B cell (primary cell): ENCODE measurements around the gene EGFR. TPM values are rescaled to one million over a fixed set of nuclear protein-coding genes. Genes with fewer than 3 reads are reported as not detected.

Experiments used
- ATAC-seq: fragments of 200-7000 bp; cut with Tn5 transposase; one replicate; pipeline ENCODE4 v1.10.0; 2021; ENCODE audit warnings: low read depth, mild to moderate bottlenecking, moderate number of reproducible peaks, moderate library complexity
- CTCF ChIA-PET: fragments of 350-600 bp; sonication (Branson Sonifier 250); formaldehyde crosslinking; loops from one replicate; lab custom pipeline; 2021; ENCODE audit warnings: antibody characterized with exemption, inconsistent platforms; lab: Charles Lee
- POLR2A ChIA-PET: fragments of 350-600 bp; sonication (Branson Sonifier 250); formaldehyde crosslinking; loops from one replicate; lab custom pipeline; 2021; ENCODE audit warnings: antibody characterized with exemption; lab: Charles Lee
- DNase-seq: peaks from one replicate; pipeline ENCODE4 v3.0.0; 2013
- H2AFZ ChIP-seq: 2 replicates; pipeline ENCODE4 v1.6.1; 2012; ENCODE audit warnings: mild to moderate bottlenecking, low read depth, low read length; ENCODE audit not compliant: insufficient read depth, poor library complexity, severe bottlenecking
- H3K27ac ChIP-seq, 2 donors: 1 replicate in 1 of 2; 2 replicates in 1 of 2; pipeline ENCODE4 v1.5.1; 2012 to 2013; ENCODE audit warnings: low read length in 2 of 2, mild to moderate bottlenecking in 2 of 2, moderate library complexity in 1 of 2
- H3K27me3 ChIP-seq, 4 experiments: fragments of 200-600 bp in 1 of 4; sonication (generic) in 1 of 4; replicated peaks in 1 of 4; 1 replicate in 2 of 4; 2 replicates in 2 of 4; pipeline versions ENCODE4 v1.6.1 to v1.7.0; 2013 to 2016; ENCODE audit warnings: low read length in 3 of 4, mild to moderate bottlenecking in 2 of 4, mixed read lengths in 1 of 4, moderate library complexity in 1 of 4; ENCODE audit not compliant: insufficient read depth in 4 of 4, control insufficient read depth in 3 of 4; ENCODE audit errors: control extremely low read depth in 1 of 4
- H3K36me3 ChIP-seq, 2 experiments: replicated peaks in 1 of 2; 1 replicate in 1 of 2; 2 replicates in 1 of 2; pipeline versions ENCODE4 v1.6.1 to v1.7.1; 2013; ENCODE audit warnings: low read length in 1 of 2; ENCODE audit not compliant: insufficient read depth in 2 of 2, control insufficient read depth in 1 of 2; ENCODE audit errors: control extremely low read depth in 1 of 2, extremely low read depth in 1 of 2
- H3K4me1 ChIP-seq, 2 donors: fragments of 200-600 bp in 1 of 2; sonication (generic) in 1 of 2; 1 replicate in 1 of 2; 2 replicates in 1 of 2; pipeline versions ENCODE4 v1.5.1 to v1.6.1; 2013 to 2017; ENCODE audit warnings: low read length in 2 of 2; ENCODE audit not compliant: control insufficient read depth in 2 of 2, insufficient read depth in 2 of 2
- H3K4me2 ChIP-seq: replicated peaks from 2 replicates; pipeline ENCODE3; 2012; ENCODE audit warnings: mild to moderate bottlenecking, low read depth, low read length; ENCODE audit not compliant: poor library complexity, severe bottlenecking
- H3K4me3 ChIP-seq, 5 experiments: fragments of 200-600 bp in 1 of 5; sonication (generic) in 1 of 5; 1 replicate in 3 of 5; 2 replicates in 2 of 5; pipeline versions ENCODE4 v1.5.1 to v1.7.0; 2011 to 2016; ENCODE audit warnings: low read length in 4 of 5, mild to moderate bottlenecking in 4 of 5, low read depth in 2 of 5, control low read depth in 1 of 5, moderate library complexity in 1 of 5; ENCODE audit not compliant: insufficient read depth in 1 of 5; ENCODE audit errors: control extremely low read depth in 1 of 5, extremely low read depth in 1 of 5
- H3K79me2 ChIP-seq: fragments of 200-600 bp; sonication (generic); one replicate; pipeline ENCODE4 v1.6.0; 2016; ENCODE audit warnings: low read length; ENCODE audit not compliant: control insufficient read depth, insufficient read depth
- H3K9ac ChIP-seq: fragments of 200-600 bp; sonication (generic); 2 replicates; pipeline ENCODE4 v1.6.1; 2017; ENCODE audit warnings: mild to moderate bottlenecking, low read length, moderate library complexity
- H3K9me3 ChIP-seq, 3 donors: one replicate each; pipeline versions ENCODE4 v1.6.1 to v1.7.1; 2013; ENCODE audit warnings: low read length in 2 of 3; ENCODE audit not compliant: control insufficient read depth in 2 of 3, insufficient read depth in 1 of 3; ENCODE audit errors: control extremely low read depth in 1 of 3
- H4K20me1 ChIP-seq: 2 replicates; pipeline ENCODE4 v1.6.0; 2012; ENCODE audit warnings: mild to moderate bottlenecking, low read length; ENCODE audit not compliant: insufficient read depth, control insufficient read depth, poor library complexity, severe bottlenecking
- H3K27ac Mint-ChIP-seq: one replicate; pipeline ENCODE4 v1.8.0; 2021; ENCODE audit warnings: mixed read lengths
- H3K27me3 Mint-ChIP-seq: one replicate; pipeline ENCODE4 v1.8.0; 2021; ENCODE audit warnings: mixed read lengths
- H3K4me1 Mint-ChIP-seq: one replicate; pipeline ENCODE4 v1.8.0; 2021; ENCODE audit warnings: mixed read lengths
- H3K4me3 Mint-ChIP-seq: one replicate; pipeline ENCODE4 v1.8.0; 2021; ENCODE audit warnings: mixed read lengths
- H3K9me3 Mint-ChIP-seq: one replicate; pipeline ENCODE4 v1.8.0; 2022; ENCODE audit warnings: mixed read lengths; ENCODE audit not compliant: insufficient read depth
- EZH2 ChIP-seq: IDR thresholded peaks from 2 replicates; pipeline ENCODE4 v1.6.1; 2012; ENCODE audit warnings: borderline replicate concordance, low read depth, mild to moderate bottlenecking, moderate library complexity, low read length; ENCODE audit not compliant: insufficient read depth, poor library complexity, severe bottlenecking
- WGBS: methylation state at CpG from one replicate; pipeline ENCODE4 v1.1.5; 2013; ENCODE audit warnings: missing lambda C conversion rate; ENCODE audit not compliant: insufficient coverage; 5-methylcytosine and 5-hydroxymethylcytosine counted together
- intact Hi-C: fragments of 100-400 bp; cut with micrococcal nuclease; formaldehyde crosslinking; loops from one replicate; pipeline ENCODE4 v1.10.0; 2022
- polyA plus RNA-seq: library from polyadenylated mRNA; depleted of rRNA; stranded (reverse); fragments of >200 nt; gene quantifications from 2 replicates; pipeline ENCODE4 v1.2.3, GENCODE V29; 2012
- total RNA-seq, 2 donors: library from RNA; stranded (reverse); fragments of 120-200 nt in 1 of 2; gene quantifications; 1 replicate in 1 of 2; 2 replicates in 1 of 2; pipeline versions ENCODE4 v1.2.3 to v1.2.4, GENCODE V29; 2013 to 2022
- TF ChIP-seq, protein P1 (sequence below): fragments of 200-600 bp; IDR thresholded peaks from one replicate; pipeline ENCODE4 v1.8.0; 2022; ENCODE audit warnings: antibody characterized with exemption, mild to moderate bottlenecking

Gene EGFR
- total and polyA plus RNA-seq, 2 donors (not counting 1 experiment from before 2014, with no cell fraction given), result not detected

DNA sequence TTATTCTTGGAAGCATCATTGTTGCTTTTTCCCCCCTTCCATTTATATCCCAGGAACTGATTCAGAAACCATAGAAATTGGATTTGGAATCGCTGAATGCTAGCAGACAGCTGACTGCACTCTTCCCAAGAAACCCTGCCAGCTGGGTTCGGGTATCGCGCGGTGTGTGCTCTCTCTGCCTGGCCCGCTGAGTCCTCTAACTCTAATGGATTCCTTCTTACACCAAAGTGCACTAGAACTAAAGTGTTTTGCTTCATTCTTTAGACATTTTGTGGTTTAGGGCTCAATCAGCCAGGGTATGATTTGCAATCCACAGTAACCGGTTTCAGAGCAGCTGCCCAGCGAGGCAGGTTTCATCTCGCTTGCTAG lies 92.2 kb downstream of the EGFR start:
- intact Hi-C loops, result no loop called here
- no peak overlapping the region for H3K27ac Mint-ChIP-seq
- ChIA-PET POLR2A (no interaction called here), CTCF (no interaction called here)
- no peak for DNase-seq
- H3K9me3 Mint-ChIP-seq, result no peaks in the 10 kb centered on the region
- H3K9ac ChIP-seq, result no peak overlapping the region
- no peaks in the 10 kb centered on the region for H3K79me2 ChIP-seq
- no peaks in the 10 kb centered on the region for H3K4me1 ChIP-seq
- H3K36me3 ChIP-seq, result no peaks in the 10 kb centered on the region
- WGBS, result 67% methylated on average over 8 of the region's 9 CpGs
- H4K20me1 ChIP-seq, result no peaks in the 10 kb centered on the region
- H3K4me3 Mint-ChIP-seq, result no peak overlapping the region
- no peak for ATAC-seq
- TF ChIP-seq, protein P1, sequence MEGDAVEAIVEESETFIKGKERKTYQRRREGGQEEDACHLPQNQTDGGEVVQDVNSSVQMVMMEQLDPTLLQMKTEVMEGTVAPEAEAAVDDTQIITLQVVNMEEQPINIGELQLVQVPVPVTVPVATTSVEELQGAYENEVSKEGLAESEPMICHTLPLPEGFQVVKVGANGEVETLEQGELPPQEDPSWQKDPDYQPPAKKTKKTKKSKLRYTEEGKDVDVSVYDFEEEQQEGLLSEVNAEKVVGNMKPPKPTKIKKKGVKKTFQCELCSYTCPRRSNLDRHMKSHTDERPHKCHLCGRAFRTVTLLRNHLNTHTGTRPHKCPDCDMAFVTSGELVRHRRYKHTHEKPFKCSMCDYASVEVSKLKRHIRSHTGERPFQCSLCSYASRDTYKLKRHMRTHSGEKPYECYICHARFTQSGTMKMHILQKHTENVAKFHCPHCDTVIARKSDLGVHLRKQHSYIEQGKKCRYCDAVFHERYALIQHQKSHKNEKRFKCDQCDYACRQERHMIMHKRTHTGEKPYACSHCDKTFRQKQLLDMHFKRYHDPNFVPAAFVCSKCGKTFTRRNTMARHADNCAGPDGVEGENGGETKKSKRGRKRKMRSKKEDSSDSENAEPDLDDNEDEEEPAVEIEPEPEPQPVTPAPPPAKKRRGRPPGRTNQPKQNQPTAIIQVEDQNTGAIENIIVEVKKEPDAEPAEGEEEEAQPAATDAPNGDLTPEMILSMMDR, result no peak
- TF ChIP-seq EZH2, result no peak
- H3K27me3 Mint-ChIP-seq, result peaks cover 29% of the 10 kb centered on the region
- no peak overlapping the region for H3K27ac ChIP-seq
- no peak overlapping the region for H3K4me2 ChIP-seq
- no peak overlapping the region for H3K4me3 ChIP-seq
- H3K4me1 Mint-ChIP-seq, result no peaks in the 10 kb centered on the region
- no peaks in the 10 kb centered on the region for H3K27me3 ChIP-seq
- no peaks in the 10 kb centered on the region for H3K9me3 ChIP-seq
- no peak overlapping the region for H2AFZ ChIP-seq

- 82% methylated on average over 11 of the region's 11 CpGs for WGBS
- H4K20me1 ChIP-seq, result no peaks in the 10 kb centered on the region
- H3K27me3 ChIP-seq, result no peaks in the 10 kb centered on the region
- no peaks in the 10 kb centered on the region for H3K4me1 ChIP-seq
- ChIA-PET POLR2A (no interaction called here), CTCF (no interaction called here)
- H3K9me3 ChIP-seq, result peaks cover 0 to 3% (median 0%) of the 10 kb centered on the region in 3 donors
- no peak overlapping the region for H3K4me2 ChIP-seq
- H3K36me3 ChIP-seq, result no peaks in the 10 kb centered on the region
- Mint-ChIP-seq H3K27ac (no peak overlapping the region), H3K9me3 (no peaks in the 10 kb centered on the region), H3K27me3 (peaks cover 27% of the 10 kb centered on the region), H3K4me1 (no peaks in the 10 kb centered on the region), H3K4me3 (no peak overlapping the region)
- intact Hi-C loops, result no loop called here
- ATAC-seq (no peak), DNase-seq (no peak)
- H2AFZ ChIP-seq, result no peak overlapping the region
- TF ChIP-seq EZH2, result no peak
- TF ChIP-seq, protein P1, result no peak
- no peaks in the 10 kb centered on the region for H3K79me2 ChIP-seq
- H3K4me3 ChIP-seq, result no peak overlapping the region
- H3K9ac ChIP-seq, result no peak overlapping the region
- H3K27ac ChIP-seq, result no peak overlapping the region
Measured at GRCh38 chr7:55112056-55112455, 93.2 kb downstream of the EGFR start.
